CD4-positive, alpha-beta T cell (primary cell): ENCODE measurements around the gene SAXO1. TPM values are rescaled to one million over a fixed set of nuclear protein-coding genes. Genes with fewer than 3 reads are reported as not detected.

ENCODE experiments used
- ATAC-seq: fragments of 200-7000 bp; cut with Tn5 transposase; one replicate; pipeline ENCODE4 v1.10.0; 2022; ENCODE audit warnings: mild to moderate bottlenecking; ENCODE audit not compliant: poor library complexity
- CTCF ChIA-PET: fragments of 350-600 bp; sonication (Branson Sonifier 250); formaldehyde crosslinking; loops from one replicate; lab custom pipeline; 2021; ENCODE audit warnings: antibody characterized with exemption, inconsistent platforms; lab: Charles Lee
- POLR2A ChIA-PET: fragments of 350-600 bp; sonication (Branson Sonifier 250); formaldehyde crosslinking; loops from one replicate; lab custom pipeline; 2021; ENCODE audit warnings: antibody characterized with exemption, inconsistent platforms; lab: Charles Lee
- DNase-seq, 14 experiments: peaks; one replicate each; pipeline ENCODE4 v3.0.0-alpha.2; 2013 to 2020; ENCODE audit warnings: mixed read lengths in 2 of 14
- H3K27ac ChIP-seq, 2 donors: one replicate each; pipeline versions ENCODE4 v1.5.1 to v1.7.0; 2013; ENCODE audit warnings: low read length in 2 of 2, low read depth in 1 of 2, mild to moderate bottlenecking in 1 of 2
- H3K27me3 ChIP-seq, 2 experiments: 1 replicate in 1 of 2; 2 replicates in 1 of 2; pipeline versions ENCODE4 v1.6.1 to v1.7.0; 2013; ENCODE audit warnings: low read length in 2 of 2, control low read depth in 1 of 2, mild to moderate bottlenecking in 1 of 2, moderate library complexity in 1 of 2; ENCODE audit not compliant: insufficient read depth in 2 of 2, control insufficient read depth in 1 of 2
- H3K36me3 ChIP-seq: one replicate; pipeline ENCODE4 v1.6.1; 2013; ENCODE audit warnings: low read length, control low read depth; ENCODE audit not compliant: insufficient read depth
- H3K4me1 ChIP-seq: one replicate; pipeline ENCODE4 v1.6.1; 2013; ENCODE audit warnings: low read length, control low read depth; ENCODE audit not compliant: insufficient read depth
- H3K4me3 ChIP-seq: one replicate; pipeline ENCODE4 v1.5.1; 2013; ENCODE audit warnings: mild to moderate bottlenecking, low read length, moderate library complexity
- H3K9me3 ChIP-seq, 2 experiments: 1 replicate in 1 of 2; 2 replicates in 1 of 2; pipeline versions ENCODE4 v1.6.1 to v1.7.0; 2013; ENCODE audit warnings: low read length in 2 of 2, mild to moderate bottlenecking in 2 of 2, control low read depth in 1 of 2, moderate library complexity in 1 of 2; ENCODE audit not compliant: control insufficient read depth in 1 of 2, insufficient read depth in 1 of 2
- H3K27ac Mint-ChIP-seq: one replicate; pipeline ENCODE4 v1.8.0; 2020; ENCODE audit warnings: mixed read lengths
- H3K27me3 Mint-ChIP-seq: one replicate; pipeline ENCODE4 v1.8.0; 2021; ENCODE audit warnings: mixed read lengths
- H3K36me3 Mint-ChIP-seq: one replicate; pipeline ENCODE4 v1.8.0; 2021; ENCODE audit warnings: low read depth, mixed read lengths
- H3K4me1 Mint-ChIP-seq: one replicate; pipeline ENCODE4 v1.8.0; 2021; ENCODE audit warnings: low read depth, mixed read lengths
- H3K4me3 Mint-ChIP-seq: one replicate; pipeline ENCODE4 v1.8.0; 2020; ENCODE audit warnings: mild to moderate bottlenecking, mixed read lengths
- H3K9me3 Mint-ChIP-seq: one replicate; pipeline ENCODE4 v1.8.0; 2020; ENCODE audit warnings: mixed read lengths
- intact Hi-C, 2 experiments: fragments of 100-400 bp; cut with DNase I in 1 of 2; cut with micrococcal nuclease in 1 of 2; formaldehyde crosslinking; loops; one replicate each; pipeline versions ENCODE4 v1.15.1 to v1.9.0; 2023 to 2025; cut with DNase I, micrococcal nuclease
- total RNA-seq, 174 experiments: library from RNA in 2 of 174; stranded (reverse) in 2 of 174; gene quantifications; one replicate each; pipeline ENCODE4 v1.2.3 and lab custom pipeline; 2021 to 2026
- TF ChIP-seq, protein P1 (sequence below): fragments of 200-600 bp; IDR thresholded peaks from one replicate; pipeline ENCODE4 v1.8.0; 2022; ENCODE audit warnings: antibody characterized with exemption, mild to moderate bottlenecking

SAXO1 gene
- total RNA-seq, 2 experiments from 2014 or later: 0.19 to 0.34 TPM

DNA sequence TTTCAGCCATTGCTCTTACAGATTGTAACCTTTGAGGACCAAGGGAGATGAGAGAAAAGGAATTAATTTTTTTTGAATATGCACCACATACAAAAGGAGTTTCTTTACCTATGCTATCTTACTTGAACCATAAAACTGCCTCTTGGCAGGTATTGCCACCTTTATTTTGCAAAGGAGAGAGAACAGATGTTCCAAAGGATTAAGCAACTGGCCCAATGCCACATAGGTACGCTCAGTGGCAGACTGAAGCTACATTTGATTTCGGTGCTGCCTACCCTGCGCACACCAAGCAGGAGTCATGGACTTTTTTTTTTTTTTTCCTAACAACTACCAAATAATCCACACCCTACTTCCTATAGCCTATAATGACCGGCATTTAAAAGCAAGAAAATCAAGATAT is 43.1 kb downstream of the SAXO1 start:
- CTCF ChIA-PET: no interaction called here

DNA sequence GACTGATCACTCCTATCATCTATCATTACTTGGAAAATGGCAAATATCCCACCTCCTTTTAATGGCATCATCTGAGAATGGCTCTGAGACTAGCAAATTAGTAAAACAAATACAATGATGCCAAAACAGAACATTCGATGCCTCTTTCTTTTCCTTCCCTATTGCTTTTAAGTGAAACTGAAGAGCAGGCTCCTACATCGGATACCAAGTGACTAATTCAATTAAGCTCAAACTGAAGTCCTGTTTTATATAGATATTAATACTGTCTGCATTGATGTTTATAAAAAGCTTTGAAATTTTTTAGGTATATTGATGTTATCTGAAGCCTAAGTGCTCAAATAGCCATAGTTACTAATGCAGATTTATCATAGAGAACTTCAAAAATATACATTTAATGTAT is 43.9 kb downstream of the SAXO1 start:
- H3K36me3 ChIP-seq: no peaks in the 10 kb centered on the region
- intact Hi-C loops: no loop called here
- H3K4me1 ChIP-seq: no peaks in the 10 kb centered on the region
- Mint-ChIP-seq H3K27me3 (no peaks in the 10 kb centered on the region), H3K27ac (no peak overlapping the region), H3K36me3 (no peaks in the 10 kb centered on the region), H3K4me3 (no peak overlapping the region), H3K9me3 (no peaks in the 10 kb centered on the region), H3K4me1 (peaks cover 7% of the 10 kb centered on the region)
- TF ChIP-seq, protein P1, sequence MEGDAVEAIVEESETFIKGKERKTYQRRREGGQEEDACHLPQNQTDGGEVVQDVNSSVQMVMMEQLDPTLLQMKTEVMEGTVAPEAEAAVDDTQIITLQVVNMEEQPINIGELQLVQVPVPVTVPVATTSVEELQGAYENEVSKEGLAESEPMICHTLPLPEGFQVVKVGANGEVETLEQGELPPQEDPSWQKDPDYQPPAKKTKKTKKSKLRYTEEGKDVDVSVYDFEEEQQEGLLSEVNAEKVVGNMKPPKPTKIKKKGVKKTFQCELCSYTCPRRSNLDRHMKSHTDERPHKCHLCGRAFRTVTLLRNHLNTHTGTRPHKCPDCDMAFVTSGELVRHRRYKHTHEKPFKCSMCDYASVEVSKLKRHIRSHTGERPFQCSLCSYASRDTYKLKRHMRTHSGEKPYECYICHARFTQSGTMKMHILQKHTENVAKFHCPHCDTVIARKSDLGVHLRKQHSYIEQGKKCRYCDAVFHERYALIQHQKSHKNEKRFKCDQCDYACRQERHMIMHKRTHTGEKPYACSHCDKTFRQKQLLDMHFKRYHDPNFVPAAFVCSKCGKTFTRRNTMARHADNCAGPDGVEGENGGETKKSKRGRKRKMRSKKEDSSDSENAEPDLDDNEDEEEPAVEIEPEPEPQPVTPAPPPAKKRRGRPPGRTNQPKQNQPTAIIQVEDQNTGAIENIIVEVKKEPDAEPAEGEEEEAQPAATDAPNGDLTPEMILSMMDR: no peak
- H3K27me3 ChIP-seq: no peaks in the 10 kb centered on the region
- ChIA-PET CTCF (no interaction called here), POLR2A (no interaction called here)
- no peak overlapping the region for H3K27ac ChIP-seq
- no peak for ATAC-seq
- DNase-seq: no peak
- H3K9me3 ChIP-seq: no peaks in the 10 kb centered on the region
- H3K4me3 ChIP-seq: no peak overlapping the region

More for the DNA sequence above, 43.1 kb downstream of the SAXO1 start:
- Histone ChIP-seq H3K4me1 (no peaks in the 10 kb centered on the region), H3K27me3 (no peaks in the 10 kb centered on the region), H3K4me3 (no peak overlapping the region), H3K9me3 (no peaks in the 10 kb centered on the region), H3K36me3 (no peaks in the 10 kb centered on the region), H3K27ac (no peak overlapping the region)
- DNase-seq (no peak), ATAC-seq (no peak)
- intact Hi-C loops: no loop called here
- TF ChIP-seq, protein P1: no peak
- no peak overlapping the region for H3K27ac Mint-ChIP-seq
- no peaks in the 10 kb centered on the region for H3K27me3 Mint-ChIP-seq
- H3K4me3 Mint-ChIP-seq: no peak overlapping the region
- H3K4me1 Mint-ChIP-seq: no peaks in the 10 kb centered on the region
- no peaks in the 10 kb centered on the region for H3K36me3 Mint-ChIP-seq
- H3K9me3 Mint-ChIP-seq: no peaks in the 10 kb centered on the region
- POLR2A ChIA-PET: no interaction called here

DNA sequence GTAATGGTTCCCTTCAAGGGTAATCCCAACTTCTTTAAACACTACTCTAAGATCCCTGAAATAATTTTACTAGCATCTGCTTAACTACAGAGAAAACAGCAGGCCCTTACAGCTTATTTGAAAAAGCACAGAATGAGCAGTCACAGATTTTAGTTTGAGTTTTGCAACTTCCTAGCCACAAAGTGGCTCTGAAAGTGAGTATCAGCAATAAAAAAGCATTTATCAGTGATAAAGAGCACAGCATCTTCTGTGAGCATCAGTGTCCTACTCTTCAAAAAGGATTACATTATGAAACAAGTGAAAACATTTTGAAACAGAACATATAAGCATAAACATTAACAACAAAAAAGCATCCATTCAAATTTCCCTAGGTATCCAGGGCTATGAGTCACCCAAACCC is 45.0 kb downstream of the SAXO1 start:
- Mint-ChIP-seq H3K27ac (no peak overlapping the region), H3K4me1 (peaks cover 7% of the 10 kb centered on the region), H3K9me3 (no peaks in the 10 kb centered on the region), H3K27me3 (no peaks in the 10 kb centered on the region), H3K36me3 (no peaks in the 10 kb centered on the region), H3K4me3 (no peak overlapping the region)
- Histone ChIP-seq H3K27me3 (no peaks in the 10 kb centered on the region), H3K4me3 (no peak overlapping the region), H3K36me3 (no peaks in the 10 kb centered on the region), H3K9me3 (no peaks in the 10 kb centered on the region), H3K4me1 (no peaks in the 10 kb centered on the region), H3K27ac (no peak overlapping the region)
- ChIA-PET POLR2A (no interaction called here), CTCF (no interaction called here)
- ATAC-seq (no peak), DNase-seq (no peak)
- intact Hi-C loops: no loop called here
- TF ChIP-seq, protein P1: no peak
